ENCODE results near the gene EXOC3L1.

DNA sequence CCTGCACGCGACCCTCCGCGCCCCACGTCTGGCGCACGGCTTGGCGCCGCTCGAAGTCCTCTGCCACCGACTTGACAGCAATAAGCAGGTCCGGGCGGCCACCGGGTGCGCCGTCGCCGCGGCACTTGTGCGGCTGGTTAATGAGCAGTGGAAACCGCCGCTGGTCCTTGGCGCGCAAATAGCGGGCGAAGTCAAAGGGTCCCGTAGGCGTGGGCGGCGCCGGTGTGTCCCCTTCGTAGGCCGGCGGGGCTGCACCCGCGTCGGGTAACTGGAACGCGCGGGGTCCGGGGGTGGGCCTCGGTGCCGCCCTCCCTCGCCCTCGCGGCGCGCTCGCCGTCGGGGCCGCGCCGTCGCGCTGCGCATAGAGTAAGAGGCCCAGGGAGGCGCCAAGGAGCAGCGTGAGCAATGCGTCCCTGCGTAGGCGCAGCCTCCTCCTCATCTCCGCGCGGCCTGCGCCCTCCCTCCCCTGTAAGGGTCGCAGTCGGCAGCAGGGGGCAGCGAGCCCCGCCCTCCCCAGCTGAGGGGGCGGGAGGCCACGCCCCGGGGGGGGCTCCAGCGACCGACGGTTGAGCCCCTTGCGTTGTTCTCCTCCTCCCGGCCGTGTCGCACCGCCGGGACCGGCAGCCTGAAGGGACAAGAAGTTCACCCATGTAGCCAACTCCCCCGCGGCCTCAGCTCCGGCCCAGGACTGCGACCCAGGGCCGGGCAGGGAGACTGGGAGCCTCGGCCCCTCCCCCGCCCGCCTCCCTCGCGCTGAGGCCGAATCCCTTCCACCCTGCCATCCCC, 39.7 kb downstream of the EXOC3L1 start:
- TF ChIP-seq, protein P1, sequence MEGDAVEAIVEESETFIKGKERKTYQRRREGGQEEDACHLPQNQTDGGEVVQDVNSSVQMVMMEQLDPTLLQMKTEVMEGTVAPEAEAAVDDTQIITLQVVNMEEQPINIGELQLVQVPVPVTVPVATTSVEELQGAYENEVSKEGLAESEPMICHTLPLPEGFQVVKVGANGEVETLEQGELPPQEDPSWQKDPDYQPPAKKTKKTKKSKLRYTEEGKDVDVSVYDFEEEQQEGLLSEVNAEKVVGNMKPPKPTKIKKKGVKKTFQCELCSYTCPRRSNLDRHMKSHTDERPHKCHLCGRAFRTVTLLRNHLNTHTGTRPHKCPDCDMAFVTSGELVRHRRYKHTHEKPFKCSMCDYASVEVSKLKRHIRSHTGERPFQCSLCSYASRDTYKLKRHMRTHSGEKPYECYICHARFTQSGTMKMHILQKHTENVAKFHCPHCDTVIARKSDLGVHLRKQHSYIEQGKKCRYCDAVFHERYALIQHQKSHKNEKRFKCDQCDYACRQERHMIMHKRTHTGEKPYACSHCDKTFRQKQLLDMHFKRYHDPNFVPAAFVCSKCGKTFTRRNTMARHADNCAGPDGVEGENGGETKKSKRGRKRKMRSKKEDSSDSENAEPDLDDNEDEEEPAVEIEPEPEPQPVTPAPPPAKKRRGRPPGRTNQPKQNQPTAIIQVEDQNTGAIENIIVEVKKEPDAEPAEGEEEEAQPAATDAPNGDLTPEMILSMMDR (IDR thresholded peaks at IDR 0.05): no peak
- TF ChIP-seq POLR2A (IDR thresholded peaks at IDR 0.05): no peak
